PC-9 (cell line): Measurements from ENCODE around the gene MAP4K5.
"Not testable (repeated sequence)": the region's sequence is repeated elsewhere in the genome, so short reads cannot be mapped to it uniquely, and the experiment has no call there.

Source experiments
- CTCF ChIP-seq: fragments of 200-600 bp; sonication (generic); conservative IDR thresholded peaks from 2 replicates; pipeline ENCODE4 v1.6.1; 2017; ENCODE audit warnings: mixed run types, antibody characterized with exemption, mild to moderate bottlenecking, moderate library complexity
- EZH2 ChIP-seq: fragments of 200-600 bp; sonication (generic); IDR thresholded peaks from 2 replicates; pipeline ENCODE4 v1.8.0; 2017; ENCODE audit warnings: antibody characterized with exemption, low read depth

GRCh38 chr14:50552796-50553195, 20.4 kb upstream of the MAP4K5 start:
- not testable (repeated sequence) for TF ChIP-seq CTCF, EZH2
